PC-9 (cell line): ENCODE measurements around the gene COMT. TPM values are rescaled to one million over a fixed set of nuclear protein-coding genes. Genes with fewer than 3 reads are reported as not detected.

Experiments used
- BruUV-seq: library from RNA; stranded (reverse); fragments of 400-500 nt; replicated peaks from 2 replicates; lab custom pipeline; 2021; lab: Mats Ljungman, UMichigan
- CTCF ChIA-PET: fragments of 300-600 bp; sonication (Branson Sonifier 250); formaldehyde crosslinking; loops from one replicate; lab custom pipeline; 2022; ENCODE audit warnings: antibody characterized with exemption; lab: Charles Lee
- POLR2A ChIA-PET: fragments of 300-600 bp; sonication (Branson Sonifier 250); formaldehyde crosslinking; loops from one replicate; lab custom pipeline; 2022; ENCODE audit warnings: antibody characterized with exemption; ENCODE audit not compliant: unreplicated experiment; lab: Charles Lee
- DNase-seq, 2 experiments: peaks; one replicate each; pipeline versions ENCODE4 v3.0.0 to v3.0.0-alpha.2; 2015 to 2022; ENCODE audit warnings: mixed read lengths in 1 of 2
- H2AFZ ChIP-seq: fragments of 200-600 bp; sonication (generic); 2 replicates; pipeline ENCODE4 v1.8.1; 2017; ENCODE audit warnings: antibody characterized with exemption
- H3F3A ChIP-seq: fragments of 200-600 bp; sonication (generic); 2 replicates; pipeline ENCODE4 v1.8.1; 2017; ENCODE audit warnings: antibody characterized with exemption, mild to moderate bottlenecking, low read depth; ENCODE audit not compliant: insufficient read depth
- H3K27ac ChIP-seq: fragments of 200-600 bp; sonication (generic); 2 replicates; pipeline ENCODE4 v1.6.1; 2016; ENCODE audit warnings: mixed run types
- H3K27me3 ChIP-seq: fragments of 200-600 bp; sonication (generic); 2 replicates; pipeline ENCODE4 v1.6.1; 2016; ENCODE audit warnings: low read depth, mixed run types; ENCODE audit not compliant: insufficient read depth
- H3K36me3 ChIP-seq: fragments of 200-600 bp; sonication (generic); 2 replicates; pipeline ENCODE4 v1.6.1; 2016; ENCODE audit warnings: low read depth, mixed run types
- H3K4me1 ChIP-seq: fragments of 200-600 bp; sonication (generic); replicated peaks from 2 replicates; pipeline ENCODE4 v1.6.1; 2016; ENCODE audit warnings: mixed run types; ENCODE audit not compliant: insufficient read depth
- H3K4me2 ChIP-seq: fragments of 200-600 bp; sonication (generic); 2 replicates; pipeline ENCODE4 v1.6.1; 2017; ENCODE audit warnings: mixed run types
- H3K4me3 ChIP-seq: fragments of 200-600 bp; sonication (generic); 2 replicates; pipeline ENCODE4 v1.6.1; 2016; ENCODE audit warnings: mixed run types
- H3K79me2 ChIP-seq: fragments of 200-600 bp; sonication (generic); 2 replicates; pipeline ENCODE4 v1.6.1; 2017; ENCODE audit warnings: low read depth, mixed run types
- H3K9me2 ChIP-seq: fragments of 200-600 bp; sonication (generic); 2 replicates; pipeline ENCODE4 v1.8.1; 2017; ENCODE audit warnings: mild to moderate bottlenecking; ENCODE audit not compliant: insufficient read depth
- H3K9me3 ChIP-seq: fragments of 200-600 bp; sonication (generic); 2 replicates; pipeline ENCODE4 v1.8.1; 2016; ENCODE audit warnings: low read depth; ENCODE audit not compliant: insufficient read depth
- H4K20me1 ChIP-seq: fragments of 200-600 bp; sonication (generic); 2 replicates; pipeline ENCODE4 v1.8.1; 2017; ENCODE audit not compliant: insufficient read depth
- CTCF ChIP-seq: fragments of 200-600 bp; sonication (generic); conservative IDR thresholded peaks from 2 replicates; pipeline ENCODE4 v1.6.1; 2017; ENCODE audit warnings: mixed run types, antibody characterized with exemption, mild to moderate bottlenecking, moderate library complexity
- EZH2 ChIP-seq: fragments of 200-600 bp; sonication (generic); IDR thresholded peaks from 2 replicates; pipeline ENCODE4 v1.8.0; 2017; ENCODE audit warnings: antibody characterized with exemption, low read depth
- intact Hi-C: fragments of 100-400 bp; cut with micrococcal nuclease; formaldehyde crosslinking; loops from one replicate; pipeline ENCODE4 v1.10.0; 2022; ENCODE audit not compliant: unreplicated experiment
- total RNA-seq: library from RNA; stranded (reverse); gene quantifications from 2 replicates; pipeline ENCODE4 v1.2.3, GENCODE V29; 2021

The COMT gene
- total RNA-seq, 1 experiment from 2014 or later: 99.9 TPM

- intact Hi-C loops: no loop called here
- peak overlapping the region; percentile 91; the same call in 1 of the 2 replicates for H2AFZ ChIP-seq
- peaks cover 27% of the 10 kb centered on the region for H3K79me2 ChIP-seq
- CTCF ChIA-PET: no interaction called here
- TF ChIP-seq EZH2 (no peak), CTCF (no peak)
- H3K4me1 ChIP-seq: peaks cover 12% of the 10 kb centered on the region; the same call in 1 of the 2 replicates
- DNase-seq: peak in 1 of 2 experiments; percentile 59
- no peaks in the 10 kb centered on the region for H3K27me3 ChIP-seq
- POLR2A ChIA-PET: interaction anchor here (0.6 kb wide), 1 partner anchor 12 kb away, joined by 8 read pairs; no protein-coding TSS in a partner anchor
- H3K9me2 ChIP-seq: no peaks in the 10 kb centered on the region
- peaks cover 3% of the 10 kb centered on the region; the same call in 1 of the 2 replicates for H4K20me1 ChIP-seq
- no TSS peak for BruUV-seq
- H3K27ac ChIP-seq: peak overlapping the region; percentile 59
- no peaks in the 10 kb centered on the region for H3K9me3 ChIP-seq
- H3F3A ChIP-seq: peaks cover 4% of the 10 kb centered on the region; the same call in 1 of the 2 replicates
- peak overlapping the region; percentile 89 for H3K4me2 ChIP-seq
- H3K36me3 ChIP-seq: no peaks in the 10 kb centered on the region
- H3K4me3 ChIP-seq: peak overlapping the region; percentile 90
These were observed 1.8 kb downstream of the COMT start for GRCh38 chr22:19943082-19944026.

- peaks cover 4% of the 10 kb centered on the region; the same call in 1 of the 2 replicates for H3K79me2 ChIP-seq
- H3K9me3 ChIP-seq: no peaks in the 10 kb centered on the region
- peaks cover 5% of the 10 kb centered on the region; the same call in 1 of the 2 replicates for H3K4me1 ChIP-seq
- H3K4me3 ChIP-seq: no peak overlapping the region
- ChIA-PET POLR2A (no interaction called here), CTCF (interaction anchor here (1.0 kb wide), 1 partner anchor 218 kb away, joined by 4 read pairs; no protein-coding TSS in a partner anchor)
- no peaks in the 10 kb centered on the region for H3K36me3 ChIP-seq
- H4K20me1 ChIP-seq: peaks cover 3% of the 10 kb centered on the region; the same call in 1 of the 2 replicates
- no peak for TF ChIP-seq EZH2
- peak; percentile 18; the same call in 1 of the 2 replicates for TF ChIP-seq CTCF
- H3K4me2 ChIP-seq: no peak overlapping the region
- H2AFZ ChIP-seq: no peak overlapping the region
- no peaks in the 10 kb centered on the region for H3K9me2 ChIP-seq
- BruUV-seq: no TSS peak
- peaks cover 4% of the 10 kb centered on the region; the same call in 1 of the 2 replicates for H3F3A ChIP-seq
- intact Hi-C loops: no loop called here
- H3K27ac ChIP-seq: no peak overlapping the region
- DNase-seq: no peak
- no peaks in the 10 kb centered on the region for H3K27me3 ChIP-seq
These were observed 6.6 kb downstream of the COMT start for GRCh38 chr22:19948057-19948760.

- no peak for DNase-seq
- ChIA-PET CTCF (no interaction called here), POLR2A (no interaction called here)
- no peak overlapping the region for H2AFZ ChIP-seq
- no TSS peak for BruUV-seq
- H3K9me3 ChIP-seq: no peaks in the 10 kb centered on the region
- intact Hi-C loops: no loop called here
- peaks cover 4% of the 10 kb centered on the region; the same call in 1 of the 2 replicates for H3F3A ChIP-seq
- no peaks in the 10 kb centered on the region for H3K27me3 ChIP-seq
- H3K9me2 ChIP-seq: no peaks in the 10 kb centered on the region
- no peaks in the 10 kb centered on the region for H3K36me3 ChIP-seq
- no peak overlapping the region for H3K4me2 ChIP-seq
- no peaks in the 10 kb centered on the region for H3K4me1 ChIP-seq
- H4K20me1 ChIP-seq: peaks cover 3% of the 10 kb centered on the region; the same call in 1 of the 2 replicates
- no peak overlapping the region for H3K27ac ChIP-seq
- no peak overlapping the region for H3K4me3 ChIP-seq
- no peaks in the 10 kb centered on the region for H3K79me2 ChIP-seq
- TF ChIP-seq EZH2: no peak
- TF ChIP-seq CTCF: no peak
These were observed 9.8 kb downstream of the COMT start for GRCh38 chr22:19951346-19951745.
